Body of pancreas (tissue), 4 donors: ENCODE results near the gene TRIM37.

Source experiments
- CTCF ChIP-seq, 7 experiments: fragments of 450-650 bp in 4 of 7; fragments of 200-600 bp in 3 of 7; sonication (generic) in 3 of 7; IDR thresholded peaks; one replicate each; pipeline ENCODE4 v1.5.1; 2016 to 2019; ENCODE audit warnings: antibody characterized with exemption in 7 of 7
- POLR2A ChIP-seq, 3 donors: fragments of 450-650 bp; IDR thresholded peaks; one replicate each; pipeline ENCODE4 v1.6.1; 2016; ENCODE audit warnings: antibody characterized with exemption in 3 of 3, mild to moderate bottlenecking in 2 of 3

GRCh38 chr17:59145571-59146096, 39.0 kb upstream of the TRIM37 start:
- TF ChIP-seq CTCF (IDR thresholded peaks at IDR 0.05) (no peak), POLR2A (IDR thresholded peaks at IDR 0.05) (no peak)
